ENCODE data around the gene LTB4R2. TPM values are rescaled to one million over a fixed set of nuclear protein-coding genes. Genes with fewer than 3 reads are reported as not detected.

The LTB4R2 gene
- total and polyA plus RNA-seq, 2 donors (not counting 1 experiment from before 2014, with no cell fraction given), result 10.7 to 11.7 TPM

DNA sequence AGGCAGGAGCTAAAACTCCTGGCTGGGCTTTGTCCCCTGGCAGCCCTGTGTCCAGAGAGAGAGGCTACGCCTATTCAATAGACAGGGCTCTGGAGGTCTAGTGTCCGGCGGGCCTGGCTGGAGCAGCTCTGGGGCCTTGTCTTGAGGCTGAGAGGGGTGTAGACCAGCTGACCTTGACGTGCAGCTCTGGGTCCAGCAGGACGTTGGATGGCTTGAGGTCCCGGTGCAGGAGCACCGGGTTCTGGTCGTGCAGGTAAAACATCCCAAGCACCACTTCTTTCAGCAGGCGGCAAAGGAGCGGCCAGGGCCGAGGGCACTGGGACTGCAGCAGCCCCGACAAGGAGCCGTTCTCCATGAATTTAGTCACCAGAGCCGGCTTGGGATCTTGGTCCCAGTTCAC, 28.9 kb downstream of the LTB4R2 start:
- H3K4me1 Mint-ChIP-seq, result peaks cover 36% of the 10 kb centered on the region
- H3K9ac ChIP-seq (ENCODE audit: low read length), result peak overlapping the region; percentile 91
- ChIA-PET CTCF (interaction anchor here (0.6 to 16.1 kb wide), 6 partner anchors 27 to 96 kb away, joined by 3 to 650 read pairs (median 5); partner anchors contain the start of genes CBLN3, CIDEB, KHNYN and RABGGTA), POLR2A (interaction anchor here (1.1 to 1.8 kb wide), 3 partner anchors 27 to 97 kb away, joined by 4 to 5 read pairs (median 4); partner anchors contain the start of genes CBLN3, KHNYN and TINF2)
- H3K4me3 ChIP-seq (ENCODE audit: control extremely low read depth in 1 of 5, extremely low read depth in 1 of 5, insufficient read depth in 1 of 5, low read depth in 2 of 5, low read length in 4 of 5), result peak overlapping the region; percentile 85 to 98 (median 89)
- H3K36me3 ChIP-seq (replicated peaks in 1 of 2; ENCODE audit: control extremely low read depth in 1 of 2, control insufficient read depth in 1 of 2, extremely low read depth in 1 of 2, insufficient read depth in 2 of 2, low read length in 1 of 2), result peaks cover 0 to 24% of the 10 kb centered on the region in 2 experiments
- peaks cover 0 to 6% (median 0%) of the 10 kb centered on the region in 3 donors for H3K9me3 ChIP-seq (ENCODE audit: control extremely low read depth in 1 of 3, control insufficient read depth in 2 of 3, insufficient read depth in 1 of 3, low read length in 2 of 3)
- H3K27me3 ChIP-seq (replicated peaks in 1 of 4; ENCODE audit: control extremely low read depth in 1 of 4, control insufficient read depth in 3 of 4, insufficient read depth in 4 of 4, low read length in 3 of 4), result peaks cover 0 to 25% (median 10%) of the 10 kb centered on the region in 4 experiments
- intact Hi-C loops (cut with micrococcal nuclease), result loop anchor here (10.0 kb wide), 1 partner anchor 336 kb away; no protein-coding TSS in a partner anchor
- peak overlapping the region; percentile 99 for H3K4me3 Mint-ChIP-seq
- 87% methylated on average over 14 of the region's 14 CpGs for WGBS (ENCODE audit: insufficient coverage)
- TF ChIP-seq EZH2 (IDR thresholded peaks at IDR 0.05; ENCODE audit: borderline replicate concordance, insufficient read depth, low read depth, low read length, poor library complexity, severe bottlenecking), result no peak
- TF ChIP-seq, protein P1, sequence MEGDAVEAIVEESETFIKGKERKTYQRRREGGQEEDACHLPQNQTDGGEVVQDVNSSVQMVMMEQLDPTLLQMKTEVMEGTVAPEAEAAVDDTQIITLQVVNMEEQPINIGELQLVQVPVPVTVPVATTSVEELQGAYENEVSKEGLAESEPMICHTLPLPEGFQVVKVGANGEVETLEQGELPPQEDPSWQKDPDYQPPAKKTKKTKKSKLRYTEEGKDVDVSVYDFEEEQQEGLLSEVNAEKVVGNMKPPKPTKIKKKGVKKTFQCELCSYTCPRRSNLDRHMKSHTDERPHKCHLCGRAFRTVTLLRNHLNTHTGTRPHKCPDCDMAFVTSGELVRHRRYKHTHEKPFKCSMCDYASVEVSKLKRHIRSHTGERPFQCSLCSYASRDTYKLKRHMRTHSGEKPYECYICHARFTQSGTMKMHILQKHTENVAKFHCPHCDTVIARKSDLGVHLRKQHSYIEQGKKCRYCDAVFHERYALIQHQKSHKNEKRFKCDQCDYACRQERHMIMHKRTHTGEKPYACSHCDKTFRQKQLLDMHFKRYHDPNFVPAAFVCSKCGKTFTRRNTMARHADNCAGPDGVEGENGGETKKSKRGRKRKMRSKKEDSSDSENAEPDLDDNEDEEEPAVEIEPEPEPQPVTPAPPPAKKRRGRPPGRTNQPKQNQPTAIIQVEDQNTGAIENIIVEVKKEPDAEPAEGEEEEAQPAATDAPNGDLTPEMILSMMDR (IDR thresholded peaks at IDR 0.05), result no peak
- peaks cover 32 to 40% of the 10 kb centered on the region in 2 donors for H3K4me1 ChIP-seq (ENCODE audit: control insufficient read depth in 2 of 2, insufficient read depth in 2 of 2, low read length in 2 of 2)
- no peaks in the 10 kb centered on the region for H3K9me3 Mint-ChIP-seq (ENCODE audit: insufficient read depth)
- no peak overlapping the region for H3K27ac Mint-ChIP-seq
- peaks cover 24% of the 10 kb centered on the region for H4K20me1 ChIP-seq (ENCODE audit: control insufficient read depth, insufficient read depth, low read length, poor library complexity, severe bottlenecking)
- peaks cover 16% of the 10 kb centered on the region for H3K27me3 Mint-ChIP-seq
- peaks cover 15% of the 10 kb centered on the region for H3K79me2 ChIP-seq (ENCODE audit: control insufficient read depth, insufficient read depth, low read length)
- no peak overlapping the region for H3K27ac ChIP-seq (ENCODE audit: low read length in 2 of 2)
- peak overlapping the region; percentile 84 for H3K4me2 ChIP-seq (replicated peaks; ENCODE audit: low read depth, low read length, poor library complexity, severe bottlenecking)
- ATAC-seq (ENCODE audit: low read depth) (no peak), DNase-seq (no peak)
- peak overlapping the region; percentile 88 for H2AFZ ChIP-seq (ENCODE audit: insufficient read depth, low read depth, low read length, poor library complexity, severe bottlenecking)

Data from B cell (primary cell).